ENCODE measurements around the gene KRT23.
A peak's percentile ranks its signal among the peaks of the same experiment; 100 is the strongest.

Gene KRT23

GRCh38 chr17:40909351-40909750 is 28.1 kb downstream of the KRT23 start:
- DNase-seq (ENCODE audit: low spot score) = peak; percentile 96

GRCh38 chr17:40906613-40907012 is 30.8 kb downstream of the KRT23 start:
- no peak for DNase-seq (ENCODE audit: low spot score)

- no peak for DNase-seq (ENCODE audit: low spot score)
These were observed 32.1 kb downstream of the KRT23 start for GRCh38 chr17:40905370-40905769.

- peak; percentile 89 for DNase-seq (ENCODE audit: low spot score)
These were observed 34.2 kb downstream of the KRT23 start for GRCh38 chr17:40903129-40903847.

GRCh38 chr17:40902498-40902897 is 34.9 kb downstream of the KRT23 start:
- DNase-seq (ENCODE audit: low spot score) = no peak

GRCh38 chr17:40901981-40902474 is 35.4 kb downstream of the KRT23 start:
- peak; percentile 91 for DNase-seq (ENCODE audit: low spot score)

GRCh38 chr17:40900809-40901356 is 36.6 kb downstream of the KRT23 start:
- no peak for DNase-seq (ENCODE audit: low spot score)

GRCh38 chr17:40896916-40897455 is 40.5 kb downstream of the KRT23 start:
- no peak for DNase-seq (ENCODE audit: low spot score)

GRCh38 chr17:40895106-40895730 is 42.2 kb downstream of the KRT23 start:
- DNase-seq (ENCODE audit: low spot score) = no peak

- DNase-seq (ENCODE audit: low spot score) = no peak
These were observed 49.2 kb downstream of the KRT23 start for GRCh38 chr17:40888196-40888720.

- peak; percentile 55 for DNase-seq (ENCODE audit: low spot score)
These were observed 51.4 kb downstream of the KRT23 start for GRCh38 chr17:40886090-40886489.

- DNase-seq (ENCODE audit: low spot score) = peak; percentile 34
These were observed 52.5 kb downstream of the KRT23 start, which contains the start of gene KRT20 for GRCh38 chr17:40884708-40885512. TSS of gene KRT20 (minus strand) at chr17:40885242. CDS start at chr17:40885185, 57 bp downstream.

GRCh38 chr17:40883626-40884334 is 53.7 kb downstream of the KRT23 start:
- DNase-seq (ENCODE audit: low spot score) = peak; percentile 19

- DNase-seq (ENCODE audit: low spot score) = peak; percentile 27
These were observed 54.4 kb downstream of the KRT23 start for GRCh38 chr17:40883031-40883430.

GRCh38 chr17:40879026-40879425 is 58.4 kb downstream of the KRT23 start:
- DNase-seq (ENCODE audit: low spot score) = no peak

GRCh38 chr17:40878044-40878443 is 59.4 kb downstream of the KRT23 start:
- no peak for DNase-seq (ENCODE audit: low spot score)

- no peak for DNase-seq (ENCODE audit: low spot score)
These were observed 63.6 kb downstream of the KRT23 start for GRCh38 chr17:40873801-40874200.

GRCh38 chr17:40873255-40873654 is 64.2 kb downstream of the KRT23 start:
- no peak for DNase-seq (ENCODE audit: low spot score)
